ENCODE results near the gene AOPEP.

The AOPEP gene

DNA sequence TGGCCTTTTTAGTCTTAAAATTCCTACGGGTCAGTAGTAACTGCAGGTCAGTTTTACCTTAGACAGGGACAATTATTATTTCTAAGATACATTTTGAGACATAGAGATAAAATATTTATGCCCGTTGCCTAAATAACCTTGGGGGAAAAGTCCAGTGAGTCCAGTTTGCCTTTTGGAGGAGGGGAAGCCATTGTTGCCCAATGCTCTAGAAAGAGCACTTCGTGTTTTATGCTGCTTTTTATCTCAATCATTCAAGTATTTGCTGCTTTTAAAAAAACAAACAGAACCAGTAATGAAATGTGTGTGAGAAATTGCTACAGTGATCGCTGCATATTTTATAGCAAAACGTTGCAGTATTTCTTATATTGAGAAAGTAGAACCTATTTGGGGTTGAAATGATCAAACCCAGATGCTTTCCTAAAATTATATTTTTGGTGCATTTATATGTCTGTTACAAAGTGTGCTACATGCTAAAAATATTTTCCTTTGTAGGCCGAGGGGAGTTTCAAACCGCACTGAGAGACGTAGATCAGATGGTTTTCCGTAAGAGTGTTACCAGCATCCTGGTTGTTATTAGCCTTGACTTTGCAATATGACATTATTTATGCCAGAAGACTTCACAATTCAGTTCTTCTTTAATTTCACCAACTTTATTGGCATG is 266.8 kb downstream of the AOPEP start:
- DNase-seq (ENCODE audit: low spot score) = no peak

DNA sequence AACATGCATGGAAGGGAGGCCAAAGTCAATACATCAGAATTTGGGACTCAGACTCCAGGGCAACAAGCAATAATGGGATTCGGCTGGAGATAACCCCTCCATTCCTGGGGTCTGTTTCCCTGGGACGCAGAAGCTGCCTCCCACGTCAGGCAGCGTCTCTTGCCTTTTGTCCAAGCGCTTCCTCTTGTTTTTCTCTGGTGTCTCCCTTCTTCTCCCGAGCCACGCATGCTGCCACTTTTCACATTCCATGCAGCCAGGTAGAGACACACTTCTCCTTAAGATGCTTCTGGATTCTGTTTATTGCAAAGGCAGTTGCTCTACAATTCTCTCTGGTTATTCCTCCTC is 267.3 kb downstream of the AOPEP start:
- no peak for DNase-seq (ENCODE audit: low spot score)

DNA sequence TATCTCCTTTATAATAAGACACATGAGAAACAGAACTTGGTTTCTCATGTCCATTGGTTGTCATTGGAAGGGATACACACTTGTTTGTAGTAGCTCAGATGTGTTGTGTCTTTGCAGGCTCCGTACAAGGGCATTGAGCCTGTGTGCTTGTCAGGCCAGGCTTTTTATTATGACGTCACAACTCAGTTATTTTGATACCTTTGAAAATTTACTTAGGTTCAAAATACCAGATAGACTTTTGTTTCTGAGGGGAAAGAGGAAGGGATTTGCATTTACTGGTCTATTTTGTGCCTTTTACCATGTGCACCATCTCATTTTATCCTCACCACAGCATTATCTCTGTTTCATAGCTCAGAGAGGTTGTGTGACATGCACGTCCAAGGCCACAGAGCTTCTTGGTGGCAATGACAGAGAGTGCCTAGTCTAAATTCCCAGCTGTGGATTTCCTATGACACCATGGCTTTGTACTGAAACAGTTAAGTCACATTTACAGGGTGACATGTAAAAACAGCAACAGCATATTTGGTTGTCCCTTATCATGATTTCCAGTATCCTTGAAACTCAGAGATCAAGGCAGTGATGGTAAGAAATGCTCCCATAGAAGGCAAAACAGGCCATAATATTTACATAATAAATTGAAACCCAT is 268.7 kb downstream of the AOPEP start:
- no peak for DNase-seq (ENCODE audit: low spot score)

DNA sequence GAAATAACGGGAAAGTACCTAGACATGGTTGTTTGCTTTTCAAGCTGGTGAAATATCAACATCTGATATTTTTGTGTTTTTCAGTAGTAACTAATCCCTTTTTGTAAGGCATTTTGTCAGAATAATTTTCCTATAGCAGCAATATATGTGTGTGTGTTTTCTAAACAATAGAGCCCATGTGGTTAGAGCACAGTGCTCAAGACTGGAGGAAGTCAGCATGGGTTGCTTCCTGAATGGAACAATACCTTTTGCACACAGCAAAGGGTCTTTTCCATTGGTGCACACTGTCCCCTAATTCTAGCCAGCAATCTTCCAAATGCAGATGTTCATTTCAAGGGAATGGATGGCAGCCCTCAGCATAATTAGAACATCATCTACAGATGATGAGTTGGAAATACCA is 270.1 kb downstream of the AOPEP start:
- DNase-seq (ENCODE audit: low spot score) = no peak

DNA sequence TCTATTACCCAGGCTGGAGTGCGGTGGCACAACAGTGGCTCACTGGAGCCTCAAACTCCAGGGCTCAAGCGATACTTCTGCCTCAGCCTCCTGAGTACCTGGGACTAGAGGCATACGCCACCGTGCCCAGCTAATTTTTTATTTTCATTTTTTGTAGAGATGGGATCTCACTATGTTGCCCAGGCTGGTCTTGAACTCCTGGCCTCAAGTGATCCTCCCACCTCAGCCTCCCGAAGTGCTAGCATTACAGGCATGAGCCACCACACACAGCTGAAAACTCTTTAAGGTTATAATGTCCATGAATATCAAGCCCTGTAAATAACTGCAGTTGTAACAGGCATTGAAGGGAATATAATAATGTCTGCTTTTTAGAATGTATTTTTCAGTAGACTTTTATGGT is 271.2 kb downstream of the AOPEP start:
- DNase-seq (ENCODE audit: low spot score) = no peak

DNA sequence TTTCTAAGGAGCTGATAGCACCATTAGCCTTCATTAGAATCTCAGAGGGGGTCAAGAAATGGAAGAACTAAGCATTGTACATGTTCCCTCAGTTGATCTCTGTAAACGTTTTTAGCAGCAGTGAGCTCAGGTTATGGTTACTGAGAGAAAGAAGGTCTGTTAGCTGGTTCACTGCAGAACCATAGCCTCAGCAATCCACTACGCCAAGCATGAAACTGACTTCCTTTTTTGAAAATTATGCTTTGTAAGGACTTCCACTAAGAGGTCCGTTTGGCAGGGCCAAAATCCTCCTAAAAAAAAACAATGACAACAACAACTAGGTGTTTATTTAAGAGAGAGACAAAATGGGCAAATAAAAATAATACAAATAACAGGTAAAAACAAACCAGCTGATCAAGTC is 273.3 kb downstream of the AOPEP start:
- DNase-seq (ENCODE audit: low spot score) = no peak

DNA sequence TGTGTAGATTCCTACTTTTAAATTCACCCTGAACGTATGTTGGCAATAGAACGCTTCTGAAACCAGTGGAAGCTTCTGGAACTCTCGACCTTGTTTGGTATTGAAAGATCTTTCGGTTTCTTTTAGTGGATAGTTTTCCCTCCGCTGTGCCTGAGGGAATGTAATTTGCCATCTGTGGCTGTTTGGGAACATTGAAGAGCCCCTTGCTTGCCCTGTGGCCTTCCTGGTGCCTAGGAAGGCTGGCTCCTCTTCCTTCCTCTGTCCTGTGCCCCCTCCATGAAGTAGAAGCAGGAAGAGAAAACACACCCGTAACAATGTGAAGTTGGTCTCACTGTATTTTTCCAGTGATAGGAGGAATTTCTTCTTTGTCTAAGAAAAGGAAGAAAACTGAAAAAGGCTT is 274.3 kb downstream of the AOPEP start:
- DNase-seq (ENCODE audit: low spot score) = no peak

DNA sequence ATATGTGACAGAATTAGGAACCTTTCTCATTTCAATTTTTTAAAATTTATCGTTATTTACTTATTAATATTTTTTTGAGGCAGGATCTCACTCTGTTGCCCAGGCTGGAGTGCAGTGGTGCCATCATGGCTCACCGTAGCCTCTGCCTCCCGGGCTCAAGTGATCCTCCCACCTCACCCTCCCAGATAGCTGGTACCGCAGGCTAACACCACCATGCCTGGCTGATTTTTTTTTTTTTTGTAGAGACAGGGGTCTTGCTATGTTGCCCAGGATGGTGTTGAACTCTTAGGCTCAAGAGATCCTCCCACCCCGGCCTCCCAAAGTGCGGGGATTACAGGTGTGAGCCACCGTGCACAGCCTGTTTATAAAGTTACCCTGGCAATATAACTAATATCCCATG is 275.2 kb downstream of the AOPEP start:
- DNase-seq (ENCODE audit: low spot score) = no peak

DNA sequence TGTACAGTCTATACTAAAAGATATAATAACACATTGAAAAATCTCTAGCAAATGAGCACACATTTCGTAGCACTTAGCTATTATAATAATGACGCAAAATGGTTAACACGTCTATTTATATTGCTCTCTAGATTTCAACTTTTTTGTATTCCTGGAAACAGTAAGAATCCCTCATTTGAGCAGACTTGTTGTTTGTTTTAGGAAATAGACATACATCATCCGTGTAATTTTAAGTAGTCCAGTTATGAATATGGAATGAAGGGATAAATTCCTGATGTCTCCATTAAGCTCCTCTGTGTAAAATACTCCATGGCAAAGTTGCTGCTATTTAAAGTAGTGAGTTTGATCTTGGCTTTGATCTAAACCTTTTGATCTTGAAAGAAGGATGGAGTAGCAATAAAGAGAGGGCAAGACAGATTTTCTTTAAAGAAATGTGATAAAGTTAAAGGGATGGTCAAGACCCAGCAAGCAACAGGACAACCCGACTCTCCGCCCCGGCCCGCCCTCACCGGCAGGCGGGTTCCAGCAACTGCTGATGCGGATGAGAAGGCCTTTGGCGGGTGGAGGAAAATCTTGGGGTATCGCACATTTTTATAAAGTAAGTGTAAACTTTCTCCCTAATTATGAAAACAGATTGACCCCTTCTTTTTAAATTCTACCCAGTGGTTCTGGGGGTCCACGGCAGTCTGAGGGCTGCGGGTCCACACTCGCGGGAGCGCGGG is 277.4 kb downstream of the AOPEP start:
- no peak for DNase-seq (ENCODE audit: low spot score)

DNA sequence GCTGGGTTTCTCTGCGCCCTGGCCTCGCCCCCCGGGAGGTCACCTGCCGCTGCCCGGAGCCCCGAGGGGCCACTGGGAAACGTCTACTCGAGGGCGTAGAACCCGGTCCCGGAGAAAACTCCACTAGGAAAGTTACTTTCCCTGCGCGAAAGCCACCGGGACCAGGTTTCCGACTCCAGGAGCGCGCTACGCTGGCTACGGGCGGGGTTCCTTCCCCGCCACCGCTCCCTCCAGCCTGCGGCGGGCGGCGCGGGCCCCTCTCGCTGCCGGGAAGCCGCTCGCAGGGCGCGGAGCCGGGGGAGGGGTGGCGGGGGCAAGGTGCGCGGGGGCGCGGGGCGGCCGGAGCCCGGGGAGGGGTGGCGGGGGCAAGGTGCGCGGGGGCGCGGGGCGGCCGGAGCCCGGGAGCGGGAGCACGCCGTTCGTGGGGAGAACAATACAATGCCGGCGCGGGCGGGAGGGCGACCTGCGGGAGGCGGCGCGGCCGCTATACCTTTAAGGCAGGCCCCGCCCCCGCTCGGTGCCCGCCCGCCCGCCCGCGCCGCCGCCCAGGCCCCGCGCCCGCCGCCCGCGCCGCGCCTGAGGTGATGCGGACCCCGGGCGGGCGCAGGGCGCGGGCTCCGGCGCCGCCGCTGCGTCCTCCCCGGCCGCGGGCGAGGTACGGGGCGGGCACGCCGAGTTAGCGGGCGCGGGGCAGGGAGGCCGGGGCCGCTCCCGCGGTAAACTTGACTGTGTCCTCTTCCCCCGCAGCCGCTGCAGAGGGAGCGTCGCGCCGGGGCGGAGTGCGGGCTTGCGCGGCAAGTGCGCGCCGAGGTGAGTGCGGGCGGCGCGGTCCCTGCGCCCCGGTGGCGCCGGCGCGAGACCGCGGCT is 278.1 kb downstream of the AOPEP start:
- no peak for DNase-seq (ENCODE audit: low spot score)

DNA sequence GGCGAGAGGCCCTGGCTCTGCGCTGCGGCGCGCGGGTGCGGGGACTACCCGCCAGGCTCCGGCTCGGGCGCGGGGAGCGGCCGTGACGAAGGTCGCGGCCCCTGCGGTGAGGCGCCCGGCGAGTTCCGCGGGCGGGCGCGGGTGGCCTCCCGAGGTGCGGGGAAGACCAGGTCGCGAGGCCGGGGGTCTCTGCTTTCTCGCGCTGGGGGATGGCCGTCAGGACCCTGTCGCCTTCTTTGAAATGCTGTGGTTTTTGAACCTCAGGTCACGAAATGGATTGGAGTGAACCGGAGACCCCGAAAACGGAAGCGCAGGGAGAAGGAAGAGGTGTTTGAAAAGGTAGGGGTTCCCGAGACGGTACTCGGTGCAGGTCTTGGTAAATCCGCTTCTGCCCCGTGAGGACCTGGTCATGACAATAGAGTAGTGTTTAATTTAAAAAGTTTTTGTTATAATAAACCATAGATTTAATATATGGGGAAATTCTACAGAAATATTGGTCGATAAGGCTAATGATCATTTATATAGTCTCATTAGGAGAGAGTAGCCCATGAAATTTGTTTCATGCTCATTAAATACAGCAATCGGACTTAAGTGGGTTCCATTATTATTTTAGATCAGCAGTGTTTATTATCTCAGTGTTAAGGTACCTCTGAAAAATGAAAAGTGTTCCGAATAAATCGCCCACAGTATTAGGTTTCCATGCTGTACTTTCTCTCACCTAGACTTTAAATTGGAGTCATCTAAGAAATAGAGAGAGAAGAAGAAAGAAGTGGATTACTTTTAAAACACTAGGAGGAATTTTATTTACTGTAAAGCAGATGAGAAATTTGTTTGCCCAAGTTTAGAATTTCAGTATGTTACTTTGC is 279.0 kb downstream of the AOPEP start:
- DNase-seq (ENCODE audit: low spot score) = no peak

DNA sequence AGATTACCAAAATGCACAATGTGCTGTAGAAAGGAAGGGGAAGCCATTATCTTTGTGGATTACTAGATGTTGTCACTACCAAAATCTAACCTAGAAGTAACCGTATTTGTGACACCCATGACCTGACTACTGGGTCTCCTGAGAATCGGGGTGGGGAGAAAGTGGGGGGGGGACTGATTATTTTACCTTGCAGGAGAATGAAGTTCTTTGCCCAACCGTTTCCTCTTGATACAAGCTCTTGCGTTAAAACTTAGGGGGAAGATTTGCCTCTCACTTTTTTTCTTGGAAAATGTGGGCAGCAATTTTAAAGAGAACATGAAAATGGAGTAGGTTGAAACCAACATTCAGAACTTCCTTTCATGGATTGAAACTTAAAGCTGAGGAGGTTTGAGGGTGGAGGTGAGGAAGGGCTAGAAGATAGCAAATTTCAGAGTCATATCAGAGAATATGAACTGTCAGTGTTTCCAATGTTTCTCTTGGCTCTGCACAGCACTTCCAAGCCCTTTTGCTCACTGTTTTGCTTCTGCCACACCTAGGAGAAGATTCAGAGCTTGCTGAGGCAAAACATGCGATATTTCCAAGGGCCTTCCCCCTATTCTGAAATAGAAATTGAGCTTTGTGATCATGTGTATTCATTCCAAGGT is 280.8 kb downstream of the AOPEP start:
- no peak for DNase-seq (ENCODE audit: low spot score)

DNA sequence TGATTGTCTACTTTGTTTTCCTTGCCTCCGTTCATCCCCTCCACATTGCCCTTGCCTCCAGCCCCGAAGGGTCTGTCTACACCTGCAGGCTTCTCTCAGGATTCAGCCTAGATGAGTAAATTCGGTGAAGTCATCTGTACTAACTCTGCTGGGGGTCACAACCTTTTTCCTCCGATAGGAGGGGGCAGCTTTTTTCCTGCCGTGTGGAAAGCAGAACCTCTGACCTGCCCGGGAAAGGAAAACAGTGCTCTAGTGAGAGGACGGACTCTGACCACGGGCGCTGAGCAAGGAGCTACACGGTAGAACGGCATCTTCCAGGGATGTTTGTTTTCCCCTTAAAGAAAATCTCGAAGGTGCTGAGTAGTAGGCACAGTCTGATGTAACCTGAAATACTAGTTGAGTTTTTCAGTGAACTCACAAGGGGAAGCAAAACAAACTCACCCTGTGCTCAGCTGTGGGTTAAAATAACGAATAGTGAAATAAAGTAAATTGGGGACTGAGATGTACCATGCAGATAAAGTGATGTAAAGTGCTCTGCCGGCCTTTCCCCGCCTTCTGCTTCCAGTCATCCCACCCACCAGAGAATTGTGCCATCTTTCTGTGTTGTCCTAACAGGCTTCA is 281.8 kb downstream of the AOPEP start:
- DNase-seq (ENCODE audit: low spot score) = no peak

DNA sequence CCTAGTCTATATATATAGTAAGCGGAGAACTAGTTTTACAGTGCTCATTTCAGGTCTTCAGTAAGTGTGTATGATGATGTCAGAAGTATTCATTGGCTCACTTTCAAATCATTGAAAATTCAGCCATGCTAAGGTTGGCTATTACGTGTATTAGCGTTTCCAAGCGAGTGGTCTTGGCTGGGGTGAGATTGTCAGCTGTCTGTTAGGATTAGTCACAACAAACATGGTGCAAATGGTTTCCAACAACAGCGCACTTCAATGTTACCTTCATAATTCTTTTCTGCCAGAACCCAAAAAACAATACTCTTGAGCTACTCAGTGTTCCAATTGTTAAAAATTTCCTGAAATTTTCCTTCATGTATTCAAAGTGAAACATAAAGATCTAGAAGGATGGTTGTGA is 283.0 kb downstream of the AOPEP start:
- DNase-seq (ENCODE audit: low spot score) = no peak

DNA sequence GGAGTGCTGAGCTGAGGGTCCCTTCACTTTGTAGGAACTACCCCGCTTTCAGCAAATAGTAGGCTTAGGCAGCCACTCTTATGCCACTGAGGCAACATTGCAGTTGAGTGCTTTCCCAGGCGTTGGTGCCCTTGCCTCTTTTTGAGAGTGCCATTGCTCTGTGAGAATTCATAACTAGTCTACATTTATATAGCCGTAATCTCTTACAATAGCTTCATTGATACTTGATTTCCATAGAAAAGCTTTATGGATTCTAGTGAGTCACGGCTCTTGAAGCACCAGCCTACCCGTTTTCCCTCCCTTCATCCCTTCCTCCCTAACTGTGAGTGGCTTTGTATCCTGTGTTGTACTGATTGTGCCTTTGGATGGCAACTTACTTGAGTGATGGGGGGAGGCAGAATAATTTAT is 283.9 kb downstream of the AOPEP start:
- DNase-seq (ENCODE audit: low spot score) = peak; percentile 87

DNA sequence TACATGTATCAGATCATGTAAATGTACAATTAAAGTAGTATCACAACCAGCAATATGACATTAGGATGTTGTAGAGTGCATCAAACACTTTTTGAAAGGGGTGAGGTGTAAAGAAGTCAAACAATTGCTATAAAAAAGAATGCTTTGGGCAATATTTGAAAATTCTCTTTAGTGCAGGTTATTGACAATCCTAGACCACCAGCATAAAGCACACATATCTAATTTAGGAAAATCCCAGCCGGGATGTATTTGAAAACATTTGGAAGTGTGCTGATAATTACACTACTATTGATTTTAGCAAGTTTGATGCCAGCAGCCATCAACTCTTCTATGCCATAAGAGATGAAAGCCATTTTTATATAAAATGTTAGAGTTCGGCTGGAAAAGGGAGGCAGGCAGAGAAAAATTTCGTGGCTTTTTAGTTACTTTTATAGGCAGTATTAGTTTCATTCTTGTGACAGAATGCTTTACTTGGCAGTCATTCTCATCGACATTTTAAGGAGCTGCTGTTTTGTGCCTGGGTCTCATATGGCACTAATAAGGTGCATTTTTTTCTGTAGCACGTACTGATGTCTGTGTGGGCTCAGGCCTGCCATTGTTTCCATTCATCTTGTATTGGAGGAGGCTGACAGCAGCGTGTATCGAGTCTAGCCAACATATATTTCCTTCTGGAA is 285.7 kb downstream of the AOPEP start:
- no peak for DNase-seq (ENCODE audit: low spot score)

DNA sequence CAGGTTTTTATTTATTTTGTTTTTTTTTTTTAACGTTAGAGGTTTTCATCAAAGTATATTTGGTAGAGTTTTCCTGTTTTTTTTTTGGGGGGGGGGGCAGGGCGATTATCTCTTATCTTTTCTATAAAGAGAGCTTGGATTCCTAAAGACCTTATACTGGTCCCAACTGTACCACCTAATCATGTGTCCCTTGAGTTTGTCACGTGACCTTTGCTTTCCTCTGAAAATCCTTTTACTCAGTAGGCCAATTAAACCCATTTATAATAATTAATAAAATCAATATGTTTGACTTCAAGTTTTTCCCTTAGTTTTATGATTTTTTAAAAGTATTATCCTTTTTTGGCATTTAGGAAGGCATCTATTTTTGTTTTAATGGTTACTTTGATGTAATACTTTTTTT is 286.4 kb downstream of the AOPEP start:
- no peak for DNase-seq (ENCODE audit: low spot score)

DNA sequence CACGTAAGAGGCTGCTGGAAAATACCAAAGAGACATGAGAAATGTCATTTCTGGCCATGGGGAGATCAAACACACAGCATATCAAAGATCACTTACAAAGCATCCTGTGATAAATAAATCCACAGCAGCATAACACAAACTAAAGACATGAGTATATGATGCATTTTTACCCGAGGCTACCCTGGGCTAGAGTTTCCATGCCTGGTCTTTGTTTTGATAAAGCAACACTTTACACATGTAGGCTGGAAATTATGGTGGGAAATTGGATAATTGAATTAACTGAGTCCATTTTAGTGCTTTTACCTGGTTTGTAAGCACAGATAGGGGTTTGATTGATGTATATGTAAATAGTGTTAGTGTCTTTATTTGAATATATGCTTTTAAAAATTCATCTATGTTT is 288.4 kb downstream of the AOPEP start:
- no peak for DNase-seq (ENCODE audit: low spot score)

DNA sequence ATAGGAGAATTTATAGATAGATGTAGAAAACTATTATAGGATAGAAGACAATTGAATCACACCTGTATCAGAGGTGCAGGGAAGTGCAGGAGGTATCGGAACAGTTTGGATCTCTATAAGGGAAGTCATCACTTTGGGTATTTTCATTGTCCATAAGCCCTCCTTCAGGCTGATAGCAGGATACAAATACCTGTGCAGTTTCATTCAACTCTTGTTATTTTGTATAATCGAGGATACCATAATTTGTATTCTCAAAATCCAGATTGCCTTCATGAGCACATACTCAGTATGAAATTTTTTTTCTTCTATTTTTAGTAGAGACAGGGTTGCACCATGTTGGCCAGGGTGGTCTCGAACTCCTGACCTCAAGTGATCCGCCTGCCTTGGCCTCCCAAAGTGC is 289.1 kb downstream of the AOPEP start:
- DNase-seq (ENCODE audit: low spot score) = no peak

DNA sequence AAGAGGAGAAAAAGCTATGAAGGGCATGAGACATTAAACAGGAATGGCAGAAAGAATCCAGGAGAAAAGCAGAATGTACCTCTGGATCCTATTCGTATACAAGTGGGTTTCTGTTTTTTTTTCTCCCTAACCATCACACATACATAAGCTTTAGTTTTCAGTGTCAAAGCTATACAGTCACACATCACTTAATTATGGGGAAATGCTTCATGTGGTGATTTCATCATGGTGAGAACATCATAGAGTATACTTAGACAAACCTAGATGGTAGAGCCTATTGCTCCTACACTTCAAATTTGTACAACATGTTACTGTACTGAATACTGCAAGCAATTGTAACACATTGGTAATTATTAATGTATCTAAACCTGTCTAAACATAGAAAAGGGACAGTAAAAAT is 290.6 kb downstream of the AOPEP start:
- DNase-seq (ENCODE audit: low spot score) = no peak

Data from putamen (tissue), 1 donor.